Ishikawa (cell line): ENCODE data around the gene FCAMR.

Source experiments
- CEBPB ChIP-seq: IDR thresholded peaks from 2 replicates; pipeline ENCODE4 v1.6.1; 2012
- CREB1 ChIP-seq: IDR thresholded peaks from 2 replicates; pipeline ENCODE4 v1.6.1; 2012; ENCODE audit warnings: low read depth
- EGR1 ChIP-seq: IDR thresholded peaks from 2 replicates; pipeline ENCODE4 v1.6.1; 2012
- EP300 ChIP-seq: IDR thresholded peaks from 2 replicates; pipeline ENCODE4 v1.6.1; 2012; ENCODE audit warnings: borderline replicate concordance
- FOXM1 ChIP-seq: IDR thresholded peaks from 2 replicates; pipeline ENCODE4 v1.6.1; 2012; ENCODE audit warnings: low read depth, borderline replicate concordance
- MAX ChIP-seq: IDR thresholded peaks from 2 replicates; pipeline ENCODE4 v1.6.1; 2012
- NFIC ChIP-seq: IDR thresholded peaks from 2 replicates; pipeline ENCODE4 v1.6.1; 2012
- RAD21 ChIP-seq: IDR thresholded peaks from 2 replicates; pipeline ENCODE4 v1.6.1; 2012; ENCODE audit warnings: low read depth
- REST ChIP-seq: IDR thresholded peaks from 2 replicates; pipeline ENCODE4 v1.6.1; 2012; ENCODE audit warnings: low read depth, mild to moderate bottlenecking
- TAF1 ChIP-seq: IDR thresholded peaks from 2 replicates; pipeline ENCODE4 v1.6.1; 2012; ENCODE audit warnings: low read depth, mild to moderate bottlenecking
- TCF12 ChIP-seq: IDR thresholded peaks from 2 replicates; pipeline ENCODE4 v1.6.1; 2012; ENCODE audit warnings: low read depth
- TEAD4 ChIP-seq: IDR thresholded peaks from 2 replicates; pipeline ENCODE4 v1.6.1; 2012
- USF1 ChIP-seq: IDR thresholded peaks from 2 replicates; pipeline ENCODE4 v1.6.1; 2012
- YY1 ChIP-seq: IDR thresholded peaks from 2 replicates; pipeline ENCODE4 v1.6.1; 2012; ENCODE audit warnings: low read depth
- ZBTB7A ChIP-seq: IDR thresholded peaks from 2 replicates; pipeline ENCODE4 v1.6.1; 2012; ENCODE audit warnings: low read depth

FCAMR gene

DNA sequence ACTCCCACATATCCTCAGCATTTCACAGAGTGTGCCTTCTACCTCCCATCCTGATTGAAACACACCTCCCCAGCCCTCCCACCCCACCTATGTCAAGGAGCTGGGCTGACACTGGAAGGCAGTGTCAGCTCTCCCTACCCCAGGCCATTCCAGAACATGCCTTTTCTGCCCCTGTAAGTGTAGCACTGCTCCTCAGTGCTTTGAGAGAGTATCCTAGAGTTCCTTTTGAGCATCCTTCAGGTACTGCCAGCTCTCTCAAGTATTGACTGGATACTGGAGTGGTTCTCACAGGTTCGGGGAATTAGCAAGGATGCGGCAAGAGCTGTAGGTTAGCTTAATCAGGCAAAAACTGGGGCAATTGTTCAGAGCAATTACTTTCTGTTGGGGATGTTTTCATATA, 40.5 kb upstream of the FCAMR start:
- TF ChIP-seq EP300 = no peak
- no peak for TF ChIP-seq FOXM1
- no peak for TF ChIP-seq MAX
- TF ChIP-seq TCF12 = no peak
- TF ChIP-seq REST = no peak
- no peak for TF ChIP-seq CEBPB

DNA sequence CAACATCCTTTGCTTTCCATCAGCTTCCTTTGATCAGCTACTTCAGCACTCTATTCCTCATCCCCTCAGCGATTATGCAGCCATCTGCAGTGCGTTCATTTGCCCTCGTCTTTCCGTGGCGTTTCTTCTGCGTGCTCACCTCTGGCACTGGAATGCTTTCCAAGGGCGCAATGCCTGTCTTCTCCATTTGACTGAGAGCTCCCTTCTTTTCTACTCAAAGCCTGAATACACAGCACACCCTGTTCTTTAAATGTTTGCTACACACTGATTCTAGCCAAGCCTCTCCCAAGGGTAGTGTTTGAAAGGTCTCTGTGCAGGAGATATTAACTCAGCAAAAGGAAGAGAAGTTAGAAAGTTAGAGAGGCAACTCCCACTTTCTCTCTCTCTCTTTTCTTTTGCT, 39.7 kb upstream of the FCAMR start:
- TF ChIP-seq CREB1 (no peak), TCF12 (no peak), TEAD4 (no peak), USF1 (no peak), NFIC (no peak), RAD21 (no peak), EGR1 (no peak), YY1 (no peak), FOXM1 (no peak), CEBPB (no peak), MAX (no peak), REST (no peak)

DNA sequence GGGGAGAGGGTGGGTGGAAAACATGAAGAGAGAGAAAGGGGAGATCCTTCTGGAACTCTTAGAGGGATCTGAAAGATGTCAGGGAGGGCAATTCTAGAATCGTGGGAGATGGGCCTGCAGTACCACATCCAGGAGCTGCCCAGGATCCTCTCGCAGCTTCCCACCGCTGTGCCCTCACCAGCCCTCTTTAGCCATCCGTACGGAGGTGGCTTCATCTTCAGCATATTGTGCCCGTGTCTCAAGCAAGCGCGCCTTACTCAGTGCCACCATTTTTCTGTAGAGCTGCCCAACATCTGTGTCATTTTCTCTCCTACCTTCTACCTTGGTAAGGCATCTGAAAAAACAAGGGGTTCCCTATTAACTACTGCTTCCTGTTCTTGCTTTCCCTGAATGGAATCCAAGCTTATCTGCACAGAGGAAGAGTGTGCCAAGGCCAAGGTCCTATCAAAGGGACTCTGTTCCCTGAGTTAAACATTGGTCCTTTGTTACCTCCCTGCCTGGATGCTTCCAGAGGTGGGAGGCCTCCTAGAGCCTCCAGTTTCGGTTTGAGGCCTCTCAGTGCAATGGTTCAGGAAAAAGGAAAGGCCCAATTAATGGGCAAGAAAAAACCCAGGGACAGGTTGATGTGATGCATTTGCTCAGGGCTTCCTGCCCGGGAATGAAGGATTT, 39.1 kb upstream of the FCAMR start:
- TF ChIP-seq FOXM1 = no peak
- no peak for TF ChIP-seq EGR1
- TF ChIP-seq NFIC = no peak
- TF ChIP-seq EP300 = no peak
- TF ChIP-seq USF1 = no peak
- TF ChIP-seq RAD21 = no peak
- TF ChIP-seq ZBTB7A = no peak
- no peak for TF ChIP-seq YY1
- TF ChIP-seq MAX = no peak
- TF ChIP-seq TEAD4 = no peak
- TF ChIP-seq TCF12 = no peak
- no peak for TF ChIP-seq CEBPB
- TF ChIP-seq REST = no peak
- no peak for TF ChIP-seq TAF1
- TF ChIP-seq CREB1 = no peak

GRCh38 chr1:207007352-207008033, 37.2 kb upstream of the FCAMR start:
- TF ChIP-seq NFIC (peak; percentile 99), TCF12 (peak; percentile 98), CEBPB (peak; percentile 64), CREB1 (no peak), EP300 (peak; percentile 98), MAX (peak; percentile 53), RAD21 (peak; percentile 32), USF1 (no peak), ZBTB7A (0 out of 2 replicates have a peak, but pooled peaks have one; percentile 30), EGR1 (no peak), TEAD4 (peak; percentile 100), YY1 (no peak), TAF1 (no peak; the same call in 1 of the 2 replicates), FOXM1 (peak; percentile 96), REST (no peak)
